ENCODE data around the gene PHF20.

DNA sequence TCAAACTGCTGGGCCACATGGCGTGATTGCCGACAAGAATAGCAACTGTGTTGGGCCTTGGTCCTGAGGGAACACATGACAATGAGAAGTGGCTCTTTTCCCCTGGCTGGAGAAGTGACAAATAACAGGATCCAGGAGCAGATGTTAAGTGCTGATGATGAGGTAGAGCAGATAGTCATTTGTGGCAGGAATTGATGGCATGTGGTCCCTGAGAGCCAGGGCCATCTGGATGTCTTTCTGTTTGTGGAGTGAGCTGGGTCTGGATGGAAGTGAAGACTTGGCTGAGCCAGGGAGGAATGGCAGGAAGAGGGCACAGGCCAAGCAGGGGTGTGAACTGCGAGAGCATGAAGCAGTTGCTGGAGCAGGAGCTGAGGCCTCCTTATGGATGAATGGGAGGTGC is 114.7 kb downstream of the PHF20 start:
- TF ChIP-seq, protein P1, sequence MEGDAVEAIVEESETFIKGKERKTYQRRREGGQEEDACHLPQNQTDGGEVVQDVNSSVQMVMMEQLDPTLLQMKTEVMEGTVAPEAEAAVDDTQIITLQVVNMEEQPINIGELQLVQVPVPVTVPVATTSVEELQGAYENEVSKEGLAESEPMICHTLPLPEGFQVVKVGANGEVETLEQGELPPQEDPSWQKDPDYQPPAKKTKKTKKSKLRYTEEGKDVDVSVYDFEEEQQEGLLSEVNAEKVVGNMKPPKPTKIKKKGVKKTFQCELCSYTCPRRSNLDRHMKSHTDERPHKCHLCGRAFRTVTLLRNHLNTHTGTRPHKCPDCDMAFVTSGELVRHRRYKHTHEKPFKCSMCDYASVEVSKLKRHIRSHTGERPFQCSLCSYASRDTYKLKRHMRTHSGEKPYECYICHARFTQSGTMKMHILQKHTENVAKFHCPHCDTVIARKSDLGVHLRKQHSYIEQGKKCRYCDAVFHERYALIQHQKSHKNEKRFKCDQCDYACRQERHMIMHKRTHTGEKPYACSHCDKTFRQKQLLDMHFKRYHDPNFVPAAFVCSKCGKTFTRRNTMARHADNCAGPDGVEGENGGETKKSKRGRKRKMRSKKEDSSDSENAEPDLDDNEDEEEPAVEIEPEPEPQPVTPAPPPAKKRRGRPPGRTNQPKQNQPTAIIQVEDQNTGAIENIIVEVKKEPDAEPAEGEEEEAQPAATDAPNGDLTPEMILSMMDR (IDR thresholded peaks at IDR 0.05): no peak
- no peak for TF ChIP-seq POLR2A (IDR thresholded peaks at IDR 0.05)
- TF ChIP-seq POLR2AphosphoS5 (IDR thresholded peaks at IDR 0.05): no peak

All from breast epithelium (tissue), 3 donors.